ENCODE data around the gene TMC4. TPM values are rescaled to one million over a fixed set of nuclear protein-coding genes. Genes with fewer than 3 reads are reported as not detected.
"Not testable (repeated sequence)": the region's sequence is repeated elsewhere in the genome, so short reads cannot be mapped to it uniquely, and the experiment has no call there.

TMC4 gene
- total and polyA plus RNA-seq, 7 experiments from 2014 or later = 0.20 to 5.9 (median 1.1) TPM; not detected in 3

DNA sequence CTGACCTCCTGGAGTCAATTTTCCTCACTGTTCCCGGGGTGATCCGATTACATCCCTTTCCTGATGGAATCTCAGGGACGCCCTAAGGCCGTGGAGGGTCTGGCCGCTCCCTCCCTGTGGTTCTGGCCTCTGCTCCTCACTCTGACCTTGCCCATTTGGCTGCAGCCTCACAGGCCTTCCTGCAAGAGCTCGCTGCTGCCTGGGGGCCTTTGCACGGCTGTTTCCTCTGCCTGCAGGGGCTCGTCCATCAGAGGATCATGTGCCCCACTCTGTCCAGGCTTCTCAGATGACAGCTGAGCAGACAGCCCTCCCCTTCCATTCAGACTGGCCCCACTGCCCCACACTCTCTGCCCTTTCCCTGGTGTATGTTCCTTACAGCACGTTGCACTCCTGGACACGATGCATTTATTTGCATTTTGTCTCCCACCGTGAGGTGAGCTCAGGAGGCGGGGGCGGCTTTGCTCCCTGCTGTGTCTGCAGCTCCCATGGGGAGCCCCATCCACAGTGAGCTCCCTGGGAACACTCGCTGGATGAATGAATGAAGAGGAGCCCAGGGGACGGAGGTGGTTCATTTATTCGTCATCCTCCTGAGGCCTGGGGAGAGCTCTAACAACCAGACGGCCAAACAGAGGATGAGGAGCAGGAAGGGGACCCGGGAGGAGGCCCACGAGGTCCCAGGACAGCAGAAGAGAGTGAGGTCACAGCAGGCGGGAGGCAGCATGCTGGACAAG is 44.7 kb upstream of the TMC4 start:
- not testable (repeated sequence) for H3K4me1 ChIP-seq (ENCODE audit: control insufficient read depth in 2 of 2, insufficient read depth in 2 of 2, low read length in 2 of 2)

GRCh38 chr19:54216869-54217268 is 43.9 kb upstream of the TMC4 start:
- peaks cover 0 to 7% (median 0%) of the 10 kb centered on the region in 5 donors for H3K36me3 Mint-ChIP-seq
- Histone ChIP-seq H3K9me3 (ENCODE audit: control insufficient read depth in 2 of 3, low read length in 3 of 3) (no peaks in the 10 kb centered on the region), H3K4me3 (ENCODE audit: low read length) (no peak overlapping the region), H3K27ac (ENCODE audit: low read depth, low read length) (no peak overlapping the region), H3K27me3 (ENCODE audit: control insufficient read depth in 2 of 2, insufficient read depth in 2 of 2, low read length in 2 of 2) (no peaks in the 10 kb centered on the region), H3K36me3 (ENCODE audit: control insufficient read depth in 2 of 3, insufficient read depth in 3 of 3, low read length in 3 of 3) (no peaks in the 10 kb centered on the region), H3K4me1 (ENCODE audit: control insufficient read depth in 2 of 2, insufficient read depth in 2 of 2, low read length in 2 of 2) (no peaks in the 10 kb centered on the region)
- ATAC-seq = no peak
- CTCF ChIA-PET = no interaction called here
- no peak for DNase-seq
- POLR2A ChIA-PET = no interaction called here
- no peak overlapping the region for H3K4me3 Mint-ChIP-seq
- H3K4me1 Mint-ChIP-seq = peaks cover 0 to 6% (median 0%) of the 10 kb centered on the region in 7 donors
- H3K27me3 Mint-ChIP-seq = peaks cover 0 to 5% (median 0%) of the 10 kb centered on the region in 5 donors
- peaks cover 0 to 1% (median 0%) of the 10 kb centered on the region in 11 donors for H3K9me3 Mint-ChIP-seq
- H3K27ac Mint-ChIP-seq = no peak overlapping the region
- intact Hi-C loops (cut with micrococcal nuclease) = no loop called here

More for the DNA sequence above, 44.7 kb upstream of the TMC4 start:
- H3K4me3 ChIP-seq (ENCODE audit: low read length); H3K36me3 Mint-ChIP-seq; H3K4me1 Mint-ChIP-seq; H3K27ac ChIP-seq (ENCODE audit: low read depth, low read length); H3K27ac Mint-ChIP-seq; H3K9me3 ChIP-seq (ENCODE audit: control insufficient read depth in 2 of 3, low read length in 3 of 3); H3K27me3 Mint-ChIP-seq; intact Hi-C loops (cut with micrococcal nuclease); ATAC-seq; H3K4me3 Mint-ChIP-seq; H3K9me3 Mint-ChIP-seq; CTCF ChIA-PET; DNase-seq; POLR2A ChIA-PET; H3K36me3 ChIP-seq (ENCODE audit: control insufficient read depth in 2 of 3, insufficient read depth in 3 of 3, low read length in 3 of 3); H3K27me3 ChIP-seq (ENCODE audit: control insufficient read depth in 2 of 2, insufficient read depth in 2 of 2, low read length in 2 of 2): not testable (repeated sequence)

GRCh38 chr19:54214734-54215133 is 41.8 kb upstream of the TMC4 start:
- peaks cover 14 to 17% of the 10 kb centered on the region in 2 donors for H3K4me1 ChIP-seq (ENCODE audit: control insufficient read depth in 2 of 2, insufficient read depth in 2 of 2, low read length in 2 of 2)
- H3K36me3 ChIP-seq (ENCODE audit: control insufficient read depth in 2 of 3, insufficient read depth in 3 of 3, low read length in 3 of 3); intact Hi-C loops (cut with micrococcal nuclease); CTCF ChIA-PET; H3K9me3 Mint-ChIP-seq; POLR2A ChIA-PET; H3K4me3 Mint-ChIP-seq; H3K27ac Mint-ChIP-seq; H3K27me3 Mint-ChIP-seq; DNase-seq; H3K27ac ChIP-seq (ENCODE audit: low read depth, low read length); ATAC-seq; H3K4me3 ChIP-seq (ENCODE audit: low read length); H3K9me3 ChIP-seq (ENCODE audit: control insufficient read depth in 2 of 3, low read length in 3 of 3); H3K27me3 ChIP-seq (ENCODE audit: control insufficient read depth in 2 of 2, insufficient read depth in 2 of 2, low read length in 2 of 2): not testable (repeated sequence)
- H3K36me3 Mint-ChIP-seq = peaks cover 0 to 17% (median 5%) of the 10 kb centered on the region in 5 donors
- peaks cover 14 to 21% (median 17%) of the 10 kb centered on the region in 7 donors for H3K4me1 Mint-ChIP-seq

GRCh38 chr19:54214217-54214616 is 41.3 kb upstream of the TMC4 start:
- POLR2A ChIA-PET; H3K9me3 Mint-ChIP-seq; H3K4me3 Mint-ChIP-seq; H3K27me3 Mint-ChIP-seq; CTCF ChIA-PET; H3K27ac ChIP-seq (ENCODE audit: low read depth, low read length); H3K9me3 ChIP-seq (ENCODE audit: control insufficient read depth in 2 of 3, low read length in 3 of 3); H3K27ac Mint-ChIP-seq; H3K36me3 ChIP-seq (ENCODE audit: control insufficient read depth in 2 of 3, insufficient read depth in 3 of 3, low read length in 3 of 3); H3K4me3 ChIP-seq (ENCODE audit: low read length); intact Hi-C loops (cut with micrococcal nuclease); ATAC-seq; DNase-seq; H3K27me3 ChIP-seq (ENCODE audit: control insufficient read depth in 2 of 2, insufficient read depth in 2 of 2, low read length in 2 of 2): not testable (repeated sequence)
- peaks cover 19 to 22% of the 10 kb centered on the region in 2 donors for H3K4me1 ChIP-seq (ENCODE audit: control insufficient read depth in 2 of 2, insufficient read depth in 2 of 2, low read length in 2 of 2)
- Mint-ChIP-seq H3K4me1 (peaks cover 16 to 25% (median 21%) of the 10 kb centered on the region in 7 donors), H3K36me3 (peaks cover 0 to 17% (median 5%) of the 10 kb centered on the region in 5 donors)

GRCh38 chr19:54211235-54211634 is 38.3 kb upstream of the TMC4 start:
- H3K27ac Mint-ChIP-seq = peak overlapping the region in 8 of 9 donors; percentile 55 to 86 (median 74)
- intact Hi-C loops (cut with micrococcal nuclease) = no loop called here
- no peaks in the 10 kb centered on the region for H3K9me3 Mint-ChIP-seq
- no peak for DNase-seq
- Histone ChIP-seq H3K4me1 (ENCODE audit: control insufficient read depth in 2 of 2, insufficient read depth in 2 of 2, low read length in 2 of 2) (peaks cover 40 to 47% of the 10 kb centered on the region in 2 donors), H3K27ac (ENCODE audit: low read depth, low read length) (no peak overlapping the region), H3K36me3 (ENCODE audit: control insufficient read depth in 2 of 3, insufficient read depth in 3 of 3, low read length in 3 of 3) (peaks cover 0 to 16% (median 8%) of the 10 kb centered on the region in 3 experiments), H3K9me3 (ENCODE audit: control insufficient read depth in 2 of 3, low read length in 3 of 3) (no peaks in the 10 kb centered on the region), H3K27me3 (ENCODE audit: control insufficient read depth in 2 of 2, insufficient read depth in 2 of 2, low read length in 2 of 2) (no peaks in the 10 kb centered on the region), H3K4me3 (ENCODE audit: low read length) (no peak overlapping the region)
- ATAC-seq = no peak
- H3K27me3 Mint-ChIP-seq = no peaks in the 10 kb centered on the region
- H3K4me3 Mint-ChIP-seq = peak overlapping the region in 4 of 10 donors; percentile 21 to 78 (median 44)
- ChIA-PET CTCF (no interaction called here), POLR2A (interaction anchor here (2.0 kb wide), 1 partner anchor 10 kb away, joined by 6 read pairs; the partner anchor contains the start of gene RPS9)
- peaks cover 32 to 52% (median 49%) of the 10 kb centered on the region in 7 donors for H3K4me1 Mint-ChIP-seq
- H3K36me3 Mint-ChIP-seq = peaks cover 0 to 29% (median 10%) of the 10 kb centered on the region in 5 donors

GRCh38 chr19:54209811-54210494 is 37.0 kb upstream of the TMC4 start:
- ChIA-PET POLR2A (interaction anchor here (1.0 to 3.0 kb wide), 3 partner anchors 9 to 21 kb away, joined by 3 to 12 read pairs (median 6); partner anchors contain the start of genes MBOAT7 and RPS9), CTCF (no interaction called here)
- H3K27ac Mint-ChIP-seq = peak overlapping the region in 8 of 9 donors; percentile 3 to 82 (median 72)
- no peaks in the 10 kb centered on the region for H3K9me3 Mint-ChIP-seq
- peaks cover 47 to 48% of the 10 kb centered on the region in 2 donors for H3K4me1 ChIP-seq (ENCODE audit: control insufficient read depth in 2 of 2, insufficient read depth in 2 of 2, low read length in 2 of 2)
- intact Hi-C loops (cut with micrococcal nuclease) = loop anchor here (1.0 to 2.0 kb wide), 3 partner anchors 9 to 21 kb away; partner anchors contain the start of gene MBOAT7 (in 1 of the 2)
- no peaks in the 10 kb centered on the region for H3K27me3 Mint-ChIP-seq
- peak overlapping the region; percentile 1 for H3K27ac ChIP-seq (ENCODE audit: low read depth, low read length)
- no peak for DNase-seq
- H3K4me1 Mint-ChIP-seq = peaks cover 37 to 65% (median 61%) of the 10 kb centered on the region in 7 donors
- H3K4me3 ChIP-seq (ENCODE audit: low read length) = no peak overlapping the region
- ATAC-seq = peak; percentile 46
- no peaks in the 10 kb centered on the region for H3K9me3 ChIP-seq (ENCODE audit: control insufficient read depth in 2 of 3, low read length in 3 of 3)
- H3K27me3 ChIP-seq (ENCODE audit: control insufficient read depth in 2 of 2, insufficient read depth in 2 of 2, low read length in 2 of 2) = no peaks in the 10 kb centered on the region
- H3K4me3 Mint-ChIP-seq = peak overlapping the region; percentile 10 to 78 (median 56)
- peaks cover 3 to 29% (median 14%) of the 10 kb centered on the region in 3 experiments for H3K36me3 ChIP-seq (ENCODE audit: control insufficient read depth in 2 of 3, insufficient read depth in 3 of 3, low read length in 3 of 3)
- peaks cover 2 to 34% (median 12%) of the 10 kb centered on the region in 5 donors for H3K36me3 Mint-ChIP-seq
